ENCODE data around the gene HSD17B12.

Gene HSD17B12

GRCh38 chr11:43895601-43896000, 215.1 kb downstream of the HSD17B12 start:
- Histone ChIP-seq H2BK12ac (ENCODE audit: low read length in 2 of 2) (no peak overlapping the region), H3K14ac (ENCODE audit: low read length in 2 of 2) (no peak overlapping the region), H3K4me3 (ENCODE audit: insufficient read depth in 1 of 2, low read depth in 1 of 2, low read length in 2 of 2) (no peak overlapping the region), H2BK5ac (ENCODE audit: low read depth, low read length, poor library complexity, severe bottlenecking) (no peak overlapping the region), H3K4ac (ENCODE audit: low read depth in 1 of 2, low read length in 2 of 2) (no peak overlapping the region), H3K27me3 (ENCODE audit: control insufficient read depth in 1 of 2, insufficient read depth in 1 of 2, low read length in 2 of 2) (no peaks in the 10 kb centered on the region), H3K18ac (ENCODE audit: low read depth in 1 of 2, low read length in 2 of 2) (no peak overlapping the region), H3K4me1 (ENCODE audit: control insufficient read depth, insufficient read depth, low read depth, low read length) (no peaks in the 10 kb centered on the region), H3K9ac (ENCODE audit: low read length) (peak overlapping the region; percentile 40), H2BK15ac (ENCODE audit: low read depth, poor library complexity, severe bottlenecking) (no peak overlapping the region), H4K8ac (ENCODE audit: low read length) (no peak overlapping the region), H2AFZ (ENCODE audit: low read depth, low read length) (no peak overlapping the region), H3K36me3 (ENCODE audit: control insufficient read depth in 1 of 2, insufficient read depth in 2 of 2, low read depth in 1 of 2, low read length in 2 of 2) (peaks cover 15 to 87% of the 10 kb centered on the region in 2 experiments), H3K27ac (ENCODE audit: low read length, poor library complexity, severe bottlenecking) (no peak overlapping the region), H2AK5ac (ENCODE audit: low read length, severe bottlenecking) (no peak overlapping the region), H2BK120ac (ENCODE audit: low read depth, low read length) (no peak overlapping the region), H3K9me3 (ENCODE audit: control insufficient read depth, low read length) (no peaks in the 10 kb centered on the region), H3K23ac (ENCODE audit: low read length in 2 of 2) (no peak overlapping the region), H3K4me2 (ENCODE audit: low read length, poor library complexity, severe bottlenecking) (no peak overlapping the region), H3K79me1 (replicated peaks; ENCODE audit: low read length, poor library complexity, severe bottlenecking) (peaks cover 1% of the 10 kb centered on the region), H4K91ac (ENCODE audit: low read length) (no peak overlapping the region)
- WGBS = no CpG with 5 or more reads among the region's 2 CpGs
- no peak for DNase-seq

GRCh38 chr11:43898574-43898973, 218.0 kb downstream of the HSD17B12 start:
- Histone ChIP-seq H2BK120ac (ENCODE audit: low read depth, low read length) (no peak overlapping the region), H2BK15ac (ENCODE audit: low read depth, poor library complexity, severe bottlenecking) (no peak overlapping the region), H3K14ac (ENCODE audit: low read length in 2 of 2) (no peak overlapping the region), H3K36me3 (ENCODE audit: control insufficient read depth in 1 of 2, insufficient read depth in 2 of 2, low read depth in 1 of 2, low read length in 2 of 2) (peaks cover 15 to 86% of the 10 kb centered on the region in 2 experiments), H2BK5ac (ENCODE audit: low read depth, low read length, poor library complexity, severe bottlenecking) (no peak overlapping the region), H3K4me3 (ENCODE audit: insufficient read depth in 1 of 2, low read depth in 1 of 2, low read length in 2 of 2) (no peak overlapping the region), H3K9me3 (ENCODE audit: control insufficient read depth, low read length) (no peaks in the 10 kb centered on the region), H3K4me2 (ENCODE audit: low read length, poor library complexity, severe bottlenecking) (no peak overlapping the region), H4K91ac (ENCODE audit: low read length) (no peak overlapping the region), H2BK12ac (ENCODE audit: low read length in 2 of 2) (no peak overlapping the region), H3K9ac (ENCODE audit: low read length) (no peak overlapping the region), H3K23ac (ENCODE audit: low read length in 2 of 2) (no peak overlapping the region), H2AK5ac (ENCODE audit: low read length, severe bottlenecking) (no peak overlapping the region), H3K4ac (ENCODE audit: low read depth in 1 of 2, low read length in 2 of 2) (no peak overlapping the region), H3K27ac (ENCODE audit: low read length, poor library complexity, severe bottlenecking) (no peak overlapping the region), H4K8ac (ENCODE audit: low read length) (no peak overlapping the region), H3K79me1 (replicated peaks; ENCODE audit: low read length, poor library complexity, severe bottlenecking) (no peaks in the 10 kb centered on the region), H3K27me3 (ENCODE audit: control insufficient read depth in 1 of 2, insufficient read depth in 1 of 2, low read length in 2 of 2) (no peaks in the 10 kb centered on the region), H3K18ac (ENCODE audit: low read depth in 1 of 2, low read length in 2 of 2) (no peak overlapping the region), H3K4me1 (ENCODE audit: control insufficient read depth, insufficient read depth, low read depth, low read length) (no peaks in the 10 kb centered on the region), H2AFZ (ENCODE audit: low read depth, low read length) (no peak overlapping the region)
- 75% methylated on average over 7 of the region's 7 CpGs for WGBS
- DNase-seq = peak; percentile 9

GRCh38 chr11:43899094-43899493, 218.6 kb downstream of the HSD17B12 start:
- Histone ChIP-seq H3K14ac (ENCODE audit: low read length in 2 of 2) (no peak overlapping the region), H3K4me2 (ENCODE audit: low read length, poor library complexity, severe bottlenecking) (no peak overlapping the region), H2AFZ (ENCODE audit: low read depth, low read length) (no peak overlapping the region), H4K8ac (ENCODE audit: low read length) (no peak overlapping the region), H3K4me3 (ENCODE audit: insufficient read depth in 1 of 2, low read depth in 1 of 2, low read length in 2 of 2) (no peak overlapping the region), H3K27me3 (ENCODE audit: control insufficient read depth in 1 of 2, insufficient read depth in 1 of 2, low read length in 2 of 2) (no peaks in the 10 kb centered on the region), H2BK12ac (ENCODE audit: low read length in 2 of 2) (no peak overlapping the region), H2BK5ac (ENCODE audit: low read depth, low read length, poor library complexity, severe bottlenecking) (no peak overlapping the region), H3K4me1 (ENCODE audit: control insufficient read depth, insufficient read depth, low read depth, low read length) (no peaks in the 10 kb centered on the region), H3K27ac (ENCODE audit: low read length, poor library complexity, severe bottlenecking) (no peak overlapping the region), H3K36me3 (ENCODE audit: control insufficient read depth in 1 of 2, insufficient read depth in 2 of 2, low read depth in 1 of 2, low read length in 2 of 2) (peaks cover 15 to 86% of the 10 kb centered on the region in 2 experiments), H3K18ac (ENCODE audit: low read depth in 1 of 2, low read length in 2 of 2) (no peak overlapping the region), H2BK15ac (ENCODE audit: low read depth, poor library complexity, severe bottlenecking) (no peak overlapping the region), H2BK120ac (ENCODE audit: low read depth, low read length) (no peak overlapping the region), H3K4ac (ENCODE audit: low read depth in 1 of 2, low read length in 2 of 2) (no peak overlapping the region), H2AK5ac (ENCODE audit: low read length, severe bottlenecking) (no peak overlapping the region), H3K9me3 (ENCODE audit: control insufficient read depth, low read length) (no peaks in the 10 kb centered on the region), H3K9ac (ENCODE audit: low read length) (no peak overlapping the region), H3K23ac (ENCODE audit: low read length in 2 of 2) (no peak overlapping the region), H3K79me1 (replicated peaks; ENCODE audit: low read length, poor library complexity, severe bottlenecking) (no peaks in the 10 kb centered on the region), H4K91ac (ENCODE audit: low read length) (no peak overlapping the region)
- no peak for DNase-seq
- 85% methylated on average over 13 of the region's 13 CpGs for WGBS

- Histone ChIP-seq H3K18ac (ENCODE audit: low read depth in 1 of 2, low read length in 2 of 2) (no peak overlapping the region), H3K27ac (ENCODE audit: low read length, poor library complexity, severe bottlenecking) (no peak overlapping the region), H2BK12ac (ENCODE audit: low read length in 2 of 2) (no peak overlapping the region), H3K14ac (ENCODE audit: low read length in 2 of 2) (no peak overlapping the region), H2BK5ac (ENCODE audit: low read depth, low read length, poor library complexity, severe bottlenecking) (no peak overlapping the region), H3K79me1 (replicated peaks; ENCODE audit: low read length, poor library complexity, severe bottlenecking) (peaks cover 2% of the 10 kb centered on the region), H3K4me3 (ENCODE audit: insufficient read depth in 1 of 2, low read depth in 1 of 2, low read length in 2 of 2) (no peak overlapping the region), H3K9ac (ENCODE audit: low read length) (no peak overlapping the region), H3K4me2 (ENCODE audit: low read length, poor library complexity, severe bottlenecking) (no peak overlapping the region), H3K4ac (ENCODE audit: low read depth in 1 of 2, low read length in 2 of 2) (no peak overlapping the region), H3K36me3 (ENCODE audit: control insufficient read depth in 1 of 2, insufficient read depth in 2 of 2, low read depth in 1 of 2, low read length in 2 of 2) (peaks cover 15 to 67% of the 10 kb centered on the region in 2 experiments), H4K91ac (ENCODE audit: low read length) (no peak overlapping the region), H2BK15ac (ENCODE audit: low read depth, poor library complexity, severe bottlenecking) (no peak overlapping the region), H2BK120ac (ENCODE audit: low read depth, low read length) (no peak overlapping the region), H3K4me1 (ENCODE audit: control insufficient read depth, insufficient read depth, low read depth, low read length) (no peaks in the 10 kb centered on the region), H3K9me3 (ENCODE audit: control insufficient read depth, low read length) (no peaks in the 10 kb centered on the region), H3K27me3 (ENCODE audit: control insufficient read depth in 1 of 2, insufficient read depth in 1 of 2, low read length in 2 of 2) (peaks cover 0 to 5% of the 10 kb centered on the region in 2 experiments), H3K23ac (ENCODE audit: low read length in 2 of 2) (no peak overlapping the region), H2AFZ (ENCODE audit: low read depth, low read length) (no peak overlapping the region), H4K8ac (ENCODE audit: low read length) (no peak overlapping the region), H2AK5ac (ENCODE audit: low read length, severe bottlenecking) (no peak overlapping the region)
- 95% methylated on average over 4 of the region's 4 CpGs for WGBS
- no peak for DNase-seq
Measured at GRCh38 chr11:43901551-43901950, 221.0 kb downstream of the HSD17B12 start.

All from mesenchymal stem cell (in vitro differentiated cells and primary cell).